AG04450 (cell line): Measurements from ENCODE around the gene TCN2. TPM values are rescaled to one million over a fixed set of nuclear protein-coding genes. Genes with fewer than 3 reads are reported as not detected.

Source experiments
- CTCF ChIA-PET: fragments of 300-600, 350-600 bp; formaldehyde crosslinking; extraction: SDS; loops from one replicate; lab custom pipeline; 2022; ENCODE audit warnings: antibody characterized with exemption, inconsistent platforms; lab: Charles Lee
- POLR2A ChIA-PET: fragments of 350-600 bp; formaldehyde crosslinking; extraction: SDS; loops from one replicate; lab custom pipeline; 2021; ENCODE audit warnings: antibody characterized with exemption, inconsistent platforms; lab: Yijun Ruan, JAX
- DNase-seq: peaks from one replicate; pipeline ENCODE4 v3.0.0-alpha.2; 2011; ENCODE audit warnings: low read depth, low spot score
- H3K27ac ChIP-seq: one replicate; pipeline ENCODE4 v1.5.1; 2012; ENCODE audit warnings: low read depth, low read length, control low read depth
- H3K27me3 ChIP-seq: one replicate; pipeline ENCODE4 v1.6.0; 2012; ENCODE audit warnings: low read length; ENCODE audit not compliant: control insufficient read depth, insufficient read depth
- H3K4me3 ChIP-seq: 2 replicates; pipeline ENCODE4 v1.5.1; 2011; ENCODE audit warnings: mild to moderate bottlenecking, low read depth, low read length, control low read depth
- H3K9me3 ChIP-seq: 2 replicates; pipeline ENCODE4 v1.5.1; 2012; ENCODE audit warnings: low read length; ENCODE audit not compliant: control insufficient read depth, insufficient read depth
- polyA plus RNA-seq: library from polyadenylated mRNA; depleted of rRNA; stranded (reverse); fragments of >200 nt; gene quantifications from 2 replicates; pipeline ENCODE4 v1.2.3, GENCODE V29; 2011
- TF ChIP-seq, protein P1 (sequence below): IDR thresholded peaks from 2 replicates; pipeline ENCODE4 v1.5.1; 2011; ENCODE audit warnings: low read depth, low read length, control low read depth, inconsistent platforms

Gene TCN2
- polyA plus RNA-seq, 1 experiment: 6.6 TPM

DNA sequence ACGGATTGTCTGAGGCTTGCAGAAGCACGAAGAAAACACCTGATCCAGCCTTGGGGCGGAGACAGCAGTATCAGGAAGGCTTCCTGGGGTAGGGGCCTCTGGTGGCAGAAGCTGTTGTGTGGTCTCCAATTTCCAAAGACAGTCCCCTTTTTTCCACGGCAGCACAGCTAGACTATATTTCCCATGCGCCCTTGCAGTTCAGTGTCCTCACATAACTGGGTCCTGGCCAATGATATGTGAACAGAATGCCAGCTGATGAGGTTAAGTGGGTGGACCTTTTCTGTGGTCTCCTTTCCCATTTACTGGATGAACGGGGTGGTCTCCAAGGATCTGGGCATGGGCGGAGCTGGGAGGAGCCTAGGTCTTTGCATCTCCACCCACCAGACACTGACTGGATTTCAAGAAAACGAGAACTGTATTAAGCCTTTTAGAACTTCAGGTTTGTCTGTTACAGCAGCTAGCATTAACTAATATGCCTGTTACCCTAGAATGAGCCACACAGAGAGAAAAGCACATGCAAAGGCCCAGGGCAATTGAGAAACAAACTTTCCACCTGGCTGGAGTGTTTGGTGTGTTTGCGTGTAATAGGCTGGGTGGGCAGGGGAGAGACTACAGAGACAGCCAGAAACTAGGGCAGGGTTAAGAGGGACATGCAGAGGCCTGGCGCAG, 38.7 kb upstream of the TCN2 start:
- H3K27ac ChIP-seq: no peak overlapping the region
- POLR2A ChIA-PET: interaction anchor here (0.7 kb wide), 1 partner anchor 139 kb away, joined by 7 read pairs; no protein-coding TSS in a partner anchor
- no peak overlapping the region for H3K4me3 ChIP-seq
- DNase-seq: no peak
- H3K9me3 ChIP-seq: no peaks in the 10 kb centered on the region
- H3K27me3 ChIP-seq: peaks cover 24% of the 10 kb centered on the region
- TF ChIP-seq, protein P1, sequence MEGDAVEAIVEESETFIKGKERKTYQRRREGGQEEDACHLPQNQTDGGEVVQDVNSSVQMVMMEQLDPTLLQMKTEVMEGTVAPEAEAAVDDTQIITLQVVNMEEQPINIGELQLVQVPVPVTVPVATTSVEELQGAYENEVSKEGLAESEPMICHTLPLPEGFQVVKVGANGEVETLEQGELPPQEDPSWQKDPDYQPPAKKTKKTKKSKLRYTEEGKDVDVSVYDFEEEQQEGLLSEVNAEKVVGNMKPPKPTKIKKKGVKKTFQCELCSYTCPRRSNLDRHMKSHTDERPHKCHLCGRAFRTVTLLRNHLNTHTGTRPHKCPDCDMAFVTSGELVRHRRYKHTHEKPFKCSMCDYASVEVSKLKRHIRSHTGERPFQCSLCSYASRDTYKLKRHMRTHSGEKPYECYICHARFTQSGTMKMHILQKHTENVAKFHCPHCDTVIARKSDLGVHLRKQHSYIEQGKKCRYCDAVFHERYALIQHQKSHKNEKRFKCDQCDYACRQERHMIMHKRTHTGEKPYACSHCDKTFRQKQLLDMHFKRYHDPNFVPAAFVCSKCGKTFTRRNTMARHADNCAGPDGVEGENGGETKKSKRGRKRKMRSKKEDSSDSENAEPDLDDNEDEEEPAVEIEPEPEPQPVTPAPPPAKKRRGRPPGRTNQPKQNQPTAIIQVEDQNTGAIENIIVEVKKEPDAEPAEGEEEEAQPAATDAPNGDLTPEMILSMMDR: no peak
- CTCF ChIA-PET: no interaction called here

DNA sequence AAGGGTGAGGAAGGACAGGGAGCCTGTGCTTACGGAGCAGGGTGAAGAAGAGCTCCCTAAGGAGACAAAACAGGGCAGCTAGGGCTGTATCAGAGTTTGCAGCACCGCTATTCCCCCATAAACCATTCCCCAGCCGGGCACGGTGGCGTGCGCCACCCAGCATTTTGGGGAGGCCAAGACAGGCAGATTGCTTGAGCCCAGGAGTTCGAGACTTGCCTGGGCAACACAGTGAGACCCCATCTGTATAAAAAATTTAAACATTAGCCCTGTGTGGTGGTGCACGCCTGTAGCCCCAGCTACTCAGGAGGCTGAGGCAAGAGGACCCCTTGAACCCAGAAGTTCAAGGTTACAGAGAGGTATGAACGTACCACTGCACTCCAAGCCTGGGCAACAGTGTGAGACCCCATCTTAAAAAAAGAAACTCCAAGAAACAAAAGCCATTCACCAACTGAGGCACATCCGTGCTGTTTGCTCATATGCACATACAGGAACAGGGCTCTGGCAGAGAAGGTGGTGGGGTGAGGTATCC, 37.2 kb upstream of the TCN2 start:
- Histone ChIP-seq H3K27ac (no peak overlapping the region), H3K27me3 (peaks cover 24% of the 10 kb centered on the region), H3K4me3 (no peak overlapping the region), H3K9me3 (no peaks in the 10 kb centered on the region)
- TF ChIP-seq, protein P1: no peak
- no peak for DNase-seq
- ChIA-PET POLR2A (no interaction called here), CTCF (no interaction called here)

DNA sequence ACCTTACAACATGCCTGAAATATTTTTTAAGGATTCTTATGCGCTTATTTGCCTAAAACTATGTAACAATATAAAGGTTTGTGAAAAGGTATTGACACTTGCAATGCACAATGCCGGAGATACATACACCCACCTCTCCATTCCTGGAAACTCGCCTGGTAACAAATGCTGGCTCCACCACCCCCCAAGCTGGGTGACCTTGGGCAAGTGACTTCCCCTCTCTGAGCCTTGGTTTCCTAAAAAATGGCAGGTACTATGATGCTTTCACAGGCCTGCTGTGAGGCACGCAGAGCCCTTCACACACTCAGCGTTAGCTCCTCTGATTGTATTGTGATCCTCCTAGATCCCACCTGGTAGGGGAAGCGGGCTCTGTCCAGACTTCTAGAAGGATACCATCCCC, 34.8 kb upstream of the TCN2 start:
- CTCF ChIA-PET: no interaction called here
- no peak overlapping the region for H3K4me3 ChIP-seq
- no peak for DNase-seq
- TF ChIP-seq, protein P1: no peak
- peaks cover 16% of the 10 kb centered on the region for H3K27me3 ChIP-seq
- H3K27ac ChIP-seq: no peak overlapping the region
- POLR2A ChIA-PET: no interaction called here
- H3K9me3 ChIP-seq: no peaks in the 10 kb centered on the region

- POLR2A ChIA-PET: no interaction called here
- CTCF ChIA-PET: no interaction called here
- DNase-seq: no peak
These were observed 34.0 kb upstream of the TCN2 start for GRCh38 chr22:30572840-30573593.

More at GRCh38 chr22:30572840-30573593, 34.0 kb upstream of the TCN2 start:
- Histone ChIP-seq H3K27me3 (peaks cover 16% of the 10 kb centered on the region), H3K9me3 (no peaks in the 10 kb centered on the region), H3K27ac (no peak overlapping the region), H3K4me3 (no peak overlapping the region)
- TF ChIP-seq, protein P1: no peak
